ENCODE measurements around the gene IGFBP4. TPM values are rescaled to one million over a fixed set of nuclear protein-coding genes. Genes with fewer than 3 reads are reported as not detected.
A peak's percentile ranks its signal among the peaks of the same experiment; 100 is the strongest.

IGFBP4 gene
- total RNA-seq, 1 donor from 2014 or later: 193 TPM

DNA sequence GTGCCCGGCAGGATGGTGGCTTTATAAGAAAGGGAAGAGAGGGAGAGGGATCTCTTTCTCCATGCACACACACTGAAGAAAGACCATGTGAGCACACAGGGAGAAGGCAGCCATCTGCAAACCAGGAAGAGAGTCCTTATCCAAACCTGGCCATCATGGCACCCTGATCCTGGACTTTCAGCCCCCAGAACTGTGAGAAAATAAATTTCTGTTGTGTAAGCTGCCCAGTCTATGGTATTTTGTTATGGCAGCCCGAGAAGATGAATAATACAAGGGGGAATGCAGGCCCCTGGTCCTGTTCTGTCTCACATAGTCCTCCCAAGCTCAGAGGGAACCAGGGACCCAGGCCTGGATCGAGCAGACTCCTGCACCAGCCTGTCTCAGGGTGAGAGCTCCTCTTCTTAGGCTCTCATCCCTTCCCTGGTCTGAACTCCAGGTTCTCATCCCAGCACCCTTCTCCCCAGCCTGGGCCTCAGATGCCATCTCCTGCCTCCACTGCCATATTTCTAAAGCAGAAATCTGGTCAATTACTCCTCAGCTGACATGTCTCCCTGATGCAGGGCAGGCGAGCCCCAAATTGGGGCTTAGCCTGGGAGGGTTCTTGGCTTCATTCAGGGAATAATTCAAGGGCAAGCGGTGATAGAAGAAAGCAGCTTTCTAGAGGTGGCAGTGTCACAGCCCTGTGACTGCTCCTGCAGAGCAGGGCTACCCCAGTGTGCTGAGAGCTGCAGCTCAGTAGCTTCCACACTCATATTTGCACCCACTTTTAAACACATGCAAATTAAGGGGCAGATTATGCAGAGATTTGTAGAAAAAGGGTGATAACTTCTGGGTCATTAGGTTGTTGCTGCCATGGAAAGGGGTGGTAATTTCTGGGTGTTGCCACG, 28.8 kb downstream of the IGFBP4 start:
- DNase-seq (ENCODE audit: low read depth in 2 of 2): no peak

DNA sequence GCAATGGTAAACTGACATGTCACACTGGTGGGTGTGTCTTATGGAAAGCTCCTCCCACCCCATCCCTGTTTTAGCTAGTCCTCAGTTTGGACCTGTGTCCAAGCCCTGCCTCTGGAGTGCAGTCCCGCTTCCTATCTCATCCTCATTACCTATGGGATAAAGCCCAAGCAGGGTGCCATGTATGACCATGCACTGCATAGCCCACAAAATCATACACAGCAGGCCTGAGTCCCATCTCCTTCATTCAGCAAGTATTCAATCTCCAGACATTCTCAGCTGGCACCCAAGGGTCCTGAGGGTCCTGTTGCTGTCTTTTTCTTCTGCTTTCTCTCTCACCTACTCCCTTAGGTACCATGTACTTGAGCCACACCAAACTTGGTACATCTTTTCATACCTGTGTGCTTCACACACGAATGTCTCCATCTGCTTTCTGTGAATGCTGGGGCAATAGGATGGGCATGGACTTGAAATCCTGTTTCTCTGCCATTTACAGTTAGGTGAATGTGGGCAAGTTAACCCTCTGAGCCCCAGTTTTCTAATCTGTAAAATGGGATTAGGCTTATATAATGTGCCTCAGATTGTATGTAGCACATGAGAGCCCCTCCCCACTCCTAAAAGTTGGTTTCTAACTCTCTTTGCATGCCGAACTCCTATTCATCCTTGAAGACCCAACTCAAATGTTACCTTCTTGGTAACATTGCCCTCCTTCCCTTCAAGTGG, 29.6 kb downstream of the IGFBP4 start:
- DNase-seq (ENCODE audit: low read depth in 2 of 2): no peak

DNA sequence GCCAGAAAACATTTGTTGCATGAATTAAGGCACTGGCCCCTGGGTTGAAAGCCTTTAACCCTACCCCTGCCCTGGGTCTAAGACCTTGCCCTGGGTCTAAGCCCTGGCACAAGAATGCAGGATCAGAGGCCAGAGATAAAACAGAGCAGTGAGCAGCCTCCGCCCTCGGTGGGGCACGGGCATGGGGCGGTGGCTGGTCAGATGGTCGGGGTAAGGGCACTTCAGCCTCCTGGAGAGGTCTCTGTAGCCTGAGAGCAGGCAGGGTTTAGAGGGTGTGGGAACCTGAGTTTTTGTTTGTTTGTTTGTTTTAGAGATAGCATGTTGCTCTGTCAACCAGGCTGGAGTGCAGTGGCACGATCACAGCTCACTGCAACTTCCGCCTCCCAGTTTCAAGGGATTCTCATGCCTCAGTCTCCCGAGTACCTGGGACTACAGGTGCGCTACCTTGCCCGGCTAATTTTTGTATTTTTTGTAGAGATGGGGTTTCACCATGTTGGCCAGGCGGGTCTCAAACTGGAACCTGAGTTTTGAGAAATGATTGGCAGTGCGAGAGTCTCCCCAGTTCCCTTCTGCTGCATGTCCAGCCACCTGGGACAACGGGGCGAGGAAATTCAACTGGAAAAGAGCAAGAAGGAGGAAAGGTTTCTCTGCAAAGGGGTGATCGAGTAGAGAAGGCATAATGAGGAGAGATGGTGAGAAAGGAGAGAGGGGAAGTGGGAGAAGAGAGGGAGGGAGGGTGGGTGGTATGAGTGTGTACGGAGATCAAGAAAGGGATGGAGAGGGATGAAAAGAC, 30.5 kb downstream of the IGFBP4 start:
- no peak for DNase-seq (ENCODE audit: low read depth in 2 of 2)

DNA sequence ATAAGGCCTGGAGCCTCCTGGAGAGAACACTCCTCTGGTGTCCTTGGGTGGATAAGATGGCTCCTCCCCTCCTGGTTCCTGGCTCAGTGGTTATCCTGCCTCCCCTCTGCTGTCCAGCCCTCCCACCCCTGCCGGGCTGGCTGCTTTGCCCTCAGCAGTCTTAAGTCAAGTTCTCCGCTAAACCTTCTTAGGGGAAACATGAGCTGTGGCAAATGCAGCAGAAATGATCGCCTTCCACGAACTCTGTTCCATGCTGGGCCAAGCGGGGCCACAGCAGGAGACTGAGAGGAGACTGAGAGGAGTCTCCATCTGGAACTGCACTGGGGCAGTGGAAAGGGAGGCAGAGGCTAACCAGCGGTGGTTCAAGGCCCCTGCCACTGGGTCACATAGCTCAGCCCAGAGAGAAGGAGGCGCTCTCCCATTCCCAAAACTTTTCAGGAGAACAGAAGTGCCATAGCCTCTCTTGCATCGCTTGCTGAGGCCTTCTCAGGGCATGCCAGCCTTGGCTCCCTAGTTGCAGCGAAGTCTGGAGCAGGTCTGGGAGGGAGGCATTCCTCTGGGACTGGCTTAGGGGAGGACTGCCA, 31.3 kb downstream of the IGFBP4 start:
- no peak for DNase-seq (ENCODE audit: low read depth in 2 of 2)

DNA sequence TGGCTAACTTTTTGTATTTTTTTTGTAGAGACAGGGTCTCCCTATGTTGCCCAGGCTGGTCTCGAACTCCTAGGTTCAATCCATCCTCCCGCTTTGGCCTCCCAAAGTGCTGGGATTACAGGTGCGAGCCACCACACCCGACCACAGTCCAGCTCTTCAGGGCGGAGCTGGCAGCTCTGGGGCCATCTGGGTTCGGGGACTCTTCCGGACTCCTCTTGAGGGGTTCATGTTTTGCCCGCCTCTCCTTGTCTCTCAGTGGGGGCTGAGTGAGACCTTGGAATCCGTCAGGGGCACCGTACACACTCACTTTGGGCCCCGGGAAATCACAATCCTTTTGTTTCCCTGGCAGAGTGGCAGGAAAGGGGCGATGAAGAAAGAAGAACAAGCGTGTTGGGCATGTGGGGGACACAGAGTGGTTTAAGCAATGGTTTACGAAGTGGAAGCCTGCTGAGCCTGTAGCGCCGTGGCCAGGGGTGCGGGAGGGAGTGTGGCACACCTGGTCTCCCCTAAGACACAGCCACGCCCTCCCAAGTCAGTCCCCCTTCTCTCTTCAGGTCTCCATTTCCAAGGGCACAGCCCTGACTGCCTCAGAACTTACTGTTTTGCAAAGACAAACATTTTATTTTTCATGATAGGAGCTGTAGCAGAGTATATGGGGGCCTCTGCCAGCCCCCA, 32.1 kb downstream of the IGFBP4 start:
- DNase-seq (ENCODE audit: low read depth in 2 of 2): no peak

DNA sequence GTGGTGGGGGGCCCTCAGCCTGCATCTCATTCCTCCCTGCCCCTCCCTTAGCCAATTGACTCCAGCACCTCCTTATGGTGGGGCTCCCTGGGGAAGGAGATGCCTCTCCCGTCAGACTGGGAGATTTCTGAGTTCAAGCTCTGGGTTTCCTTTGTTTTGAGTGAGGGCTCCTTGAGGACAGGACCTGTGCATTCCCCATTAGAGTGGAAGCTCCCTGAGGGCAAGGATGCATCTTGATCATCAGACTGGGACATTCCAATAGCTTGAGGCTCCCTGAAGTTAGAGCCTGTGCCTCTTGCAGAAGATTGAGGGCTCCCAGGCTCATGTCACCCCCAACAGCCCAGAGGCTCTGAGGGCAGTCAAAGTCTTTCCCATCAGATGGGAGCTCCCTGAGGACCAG, 34.5 kb downstream of the IGFBP4 start:
- DNase-seq (ENCODE audit: low read depth in 2 of 2): no peak

DNA sequence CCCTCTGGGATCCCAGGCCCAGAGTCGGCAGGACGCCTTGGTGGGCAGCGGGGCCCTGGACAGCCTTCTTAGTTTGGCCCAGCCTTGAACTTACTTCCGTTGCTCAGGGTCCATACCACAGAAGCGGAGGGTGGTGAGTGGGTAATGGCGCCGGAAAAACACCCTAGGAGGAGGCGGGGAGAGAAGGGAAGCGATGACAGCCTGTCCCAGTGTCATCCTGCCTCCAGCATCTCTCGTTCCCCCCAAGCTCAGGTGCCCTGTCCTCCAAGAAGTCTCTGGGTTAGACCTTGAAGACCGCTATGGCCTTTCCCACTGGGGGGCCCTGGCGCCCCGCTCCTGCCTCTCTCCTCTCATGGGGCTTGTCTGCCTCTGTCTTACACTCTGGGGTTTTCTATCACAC, 35.2 kb downstream of the IGFBP4 start:
- DNase-seq (ENCODE audit: low read depth in 2 of 2): no peak

DNA sequence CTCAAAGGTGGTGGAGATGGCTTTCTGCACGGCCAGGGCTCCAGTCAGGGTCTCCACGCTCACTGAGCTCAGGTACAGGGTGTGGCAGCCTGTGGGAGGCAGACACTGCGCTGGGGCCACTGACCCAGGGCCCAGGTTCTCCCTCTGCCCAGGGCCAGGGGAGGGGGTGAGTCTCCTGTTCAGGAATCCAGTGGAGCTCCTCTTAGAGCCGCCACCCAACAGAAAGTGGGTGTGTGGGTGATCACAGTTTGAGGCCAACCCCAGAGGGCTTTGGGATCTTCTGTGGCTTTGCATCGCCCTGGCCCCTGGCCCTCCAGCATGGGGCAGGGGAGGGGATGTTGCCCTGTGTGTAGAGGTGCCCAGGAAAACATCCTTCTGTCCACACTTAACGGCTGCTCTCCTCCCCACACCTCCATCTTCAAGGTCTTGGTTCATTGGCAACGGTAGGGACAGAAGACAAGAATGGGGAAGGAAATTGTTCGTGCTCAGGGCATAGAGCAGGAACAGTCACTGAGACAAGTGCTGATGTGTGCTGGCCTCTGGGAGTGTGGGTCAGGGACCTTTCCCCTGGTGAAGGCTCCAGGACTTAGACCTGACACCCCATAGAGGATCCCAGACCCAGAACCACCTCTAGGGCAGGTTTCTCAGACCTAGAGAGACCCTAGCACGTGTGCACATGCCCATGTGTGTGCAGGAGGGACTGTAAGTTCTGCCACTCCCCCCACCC, 36.7 kb downstream of the IGFBP4 start:
- DNase-seq (ENCODE audit: low read depth in 2 of 2): no peak

DNA sequence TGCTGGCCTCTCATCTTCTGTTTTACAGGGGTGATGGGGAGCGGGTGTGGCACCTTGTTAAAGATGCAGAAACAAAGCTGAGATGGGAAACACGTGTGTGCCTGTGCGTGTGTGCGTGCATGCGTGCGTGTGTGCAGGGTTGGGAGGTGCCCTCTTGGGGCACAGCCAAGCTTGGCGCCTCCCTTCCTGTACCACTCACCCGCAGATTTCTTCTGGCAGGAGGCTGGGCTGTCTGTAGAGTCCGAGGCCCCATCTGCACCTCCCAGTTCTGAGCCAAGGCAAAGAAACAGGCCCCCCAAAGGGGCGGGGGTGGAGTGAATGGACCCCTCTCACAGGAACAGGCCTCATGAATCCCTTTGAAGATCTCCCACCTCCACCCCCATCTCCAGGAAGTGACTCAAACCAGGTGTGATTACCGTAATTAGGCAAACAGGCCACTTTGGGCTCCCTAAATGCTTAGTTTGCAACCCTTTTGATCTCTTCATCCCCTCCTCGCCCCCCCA, 37.3 kb downstream of the IGFBP4 start:
- DNase-seq (ENCODE audit: low read depth in 2 of 2): peak in 1 of 2 donors; percentile 64

DNA sequence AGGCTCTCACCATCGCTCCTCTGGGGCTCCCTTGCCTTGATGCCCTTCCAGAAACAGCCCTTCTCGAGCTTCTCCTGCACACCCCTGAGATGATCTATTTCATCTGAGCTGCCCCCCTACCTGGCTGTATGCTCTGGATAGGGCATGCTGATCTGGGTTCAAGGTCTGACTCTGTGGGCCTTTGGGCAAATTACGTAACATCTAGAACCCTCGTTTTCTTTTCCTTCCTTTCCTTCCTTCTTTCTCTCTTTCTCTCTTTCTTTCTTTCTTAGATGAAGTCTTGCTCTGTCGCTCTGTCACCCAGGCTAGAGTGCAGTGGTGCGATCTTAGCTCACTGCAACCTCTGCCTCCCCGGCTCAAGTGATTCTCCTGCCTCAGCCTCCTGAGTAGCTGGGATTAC, 37.9 kb downstream of the IGFBP4 start:
- no peak for DNase-seq (ENCODE audit: low read depth in 2 of 2)

DNA sequence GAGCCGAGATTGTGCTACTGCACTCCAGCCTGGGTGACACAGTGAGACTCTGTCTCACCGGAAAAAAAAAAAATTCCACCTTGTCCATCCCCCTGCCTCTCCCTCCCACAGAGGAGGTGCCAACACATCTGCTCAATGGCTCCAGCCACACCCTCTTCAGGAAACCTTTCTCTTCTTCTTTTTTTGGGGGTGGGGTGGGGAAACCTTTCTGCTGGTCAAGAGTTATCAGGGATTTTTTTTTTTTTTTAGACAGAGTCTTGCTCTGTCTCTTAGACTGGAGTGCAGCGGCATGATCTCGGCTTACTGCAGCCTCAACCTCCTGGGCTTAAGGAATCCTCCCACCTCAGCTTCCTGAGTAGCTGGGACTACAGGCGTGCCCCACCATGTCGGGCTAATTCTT, 39.5 kb downstream of the IGFBP4 start:
- DNase-seq (ENCODE audit: low read depth in 2 of 2): no peak

DNA sequence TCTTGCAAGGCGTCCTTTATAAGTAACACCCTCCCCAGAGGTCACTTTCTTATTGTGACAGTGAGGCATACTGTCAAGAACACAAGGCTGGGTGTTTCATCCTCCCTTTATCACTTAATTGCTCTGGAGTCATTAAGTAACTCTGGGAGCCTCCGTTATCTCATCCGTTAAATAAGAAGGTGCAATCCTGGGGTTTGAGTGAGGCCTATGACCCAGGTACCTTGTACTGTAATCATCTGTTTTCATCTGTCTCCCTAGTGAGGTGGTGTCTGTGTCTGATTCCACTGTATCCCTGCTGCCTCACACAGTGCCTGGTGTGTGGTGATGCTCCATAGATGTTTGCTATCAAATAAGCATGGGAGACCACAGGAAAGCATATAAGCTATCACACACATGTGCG, 40.4 kb downstream of the IGFBP4 start:
- DNase-seq (ENCODE audit: low read depth in 2 of 2): no peak

DNA sequence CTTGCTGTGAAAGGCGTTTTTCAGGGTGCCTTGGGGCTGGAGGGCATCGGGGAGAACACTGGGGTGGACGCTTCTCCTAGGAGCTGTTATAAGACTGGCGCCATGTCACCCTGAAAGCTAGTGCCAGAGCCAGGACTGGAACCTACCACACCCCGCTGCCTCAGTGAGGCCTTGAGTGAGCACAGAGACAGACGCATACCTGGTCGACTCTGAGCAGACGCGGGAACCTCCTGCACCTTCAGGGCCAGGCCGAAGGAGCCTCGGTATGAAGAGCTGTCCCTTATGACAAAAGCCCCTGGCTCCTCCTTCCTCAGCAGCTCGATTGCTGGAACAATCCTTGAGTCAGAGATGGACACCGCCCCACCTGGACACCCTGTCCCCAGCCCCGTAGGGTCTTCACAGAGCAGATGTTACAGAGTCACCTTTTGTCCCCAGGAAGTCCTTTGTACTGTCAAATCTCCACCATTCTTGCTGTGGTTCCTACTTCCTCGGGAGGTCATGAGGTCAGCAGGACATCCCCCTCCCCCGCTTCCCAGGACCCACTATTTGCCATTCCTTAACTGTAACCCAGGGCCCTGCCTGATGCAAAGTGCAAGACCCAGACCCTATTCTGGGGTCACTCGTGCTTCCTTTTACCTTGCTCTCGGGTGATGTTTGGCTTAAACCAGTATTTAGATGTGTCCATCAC, 41.2 kb downstream of the IGFBP4 start:
- no peak for DNase-seq (ENCODE audit: low read depth in 2 of 2)

DNA sequence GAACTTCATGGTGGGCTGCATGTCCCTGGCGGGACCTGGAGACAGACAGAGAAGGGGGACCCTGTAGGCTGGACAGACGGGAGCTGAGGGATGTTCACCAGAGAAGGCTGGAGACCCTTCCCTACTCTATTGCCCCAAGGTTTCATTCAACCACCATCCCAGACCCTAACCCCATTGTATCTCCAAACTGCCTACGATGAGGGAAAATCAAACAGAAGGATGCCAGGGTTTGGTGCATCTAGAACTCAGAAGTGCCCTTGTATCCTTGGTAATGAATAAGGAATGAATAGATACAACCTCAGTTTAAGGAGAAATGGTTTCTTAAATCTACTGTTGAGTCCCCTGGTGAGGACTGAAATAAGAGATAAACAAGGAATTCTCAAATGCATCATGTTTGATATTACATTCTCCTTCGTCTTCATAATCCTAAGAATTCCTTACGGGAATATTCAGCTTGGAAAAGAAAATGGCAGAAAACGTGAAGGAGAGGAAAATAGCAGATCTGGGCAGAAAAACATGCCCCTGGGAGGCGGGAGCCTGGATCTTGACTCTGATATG, 41.8 kb downstream of the IGFBP4 start:
- no peak for DNase-seq (ENCODE audit: low read depth in 2 of 2)

DNA sequence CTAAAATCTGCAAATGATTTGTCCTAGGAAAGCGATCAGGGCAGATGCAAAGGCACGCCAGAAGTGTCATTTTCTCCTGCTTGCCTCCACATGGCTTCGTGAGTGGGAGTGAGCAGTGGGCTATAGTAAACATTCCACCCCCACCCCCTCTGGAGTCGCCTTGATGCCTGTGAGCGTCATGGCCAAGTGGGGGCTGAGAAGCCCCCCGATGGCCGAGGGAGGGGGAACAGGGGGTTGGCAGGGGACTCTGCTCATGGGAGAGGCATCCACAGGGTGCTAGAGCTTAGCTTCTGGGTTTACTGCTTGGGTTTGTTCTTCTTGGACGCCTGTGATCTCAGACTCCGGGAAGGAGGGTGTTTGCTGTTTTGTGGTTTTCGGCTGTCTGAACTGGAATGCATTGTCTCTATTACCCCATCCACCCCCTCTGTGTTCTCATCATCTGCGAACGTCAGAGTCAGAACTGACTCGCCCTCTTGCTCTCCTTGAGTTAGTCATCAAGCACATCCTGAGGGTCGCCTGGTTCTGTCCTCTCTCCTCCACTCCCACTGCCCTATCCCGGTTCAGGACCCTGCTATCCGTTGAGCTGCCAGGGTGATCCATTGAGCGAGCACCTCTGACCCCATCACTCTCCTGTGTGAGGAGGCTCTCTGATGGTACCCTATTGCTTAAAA, 42.7 kb downstream of the IGFBP4 start:
- peak in 1 of 2 donors; percentile 91 for DNase-seq (ENCODE audit: low read depth in 2 of 2)

DNA sequence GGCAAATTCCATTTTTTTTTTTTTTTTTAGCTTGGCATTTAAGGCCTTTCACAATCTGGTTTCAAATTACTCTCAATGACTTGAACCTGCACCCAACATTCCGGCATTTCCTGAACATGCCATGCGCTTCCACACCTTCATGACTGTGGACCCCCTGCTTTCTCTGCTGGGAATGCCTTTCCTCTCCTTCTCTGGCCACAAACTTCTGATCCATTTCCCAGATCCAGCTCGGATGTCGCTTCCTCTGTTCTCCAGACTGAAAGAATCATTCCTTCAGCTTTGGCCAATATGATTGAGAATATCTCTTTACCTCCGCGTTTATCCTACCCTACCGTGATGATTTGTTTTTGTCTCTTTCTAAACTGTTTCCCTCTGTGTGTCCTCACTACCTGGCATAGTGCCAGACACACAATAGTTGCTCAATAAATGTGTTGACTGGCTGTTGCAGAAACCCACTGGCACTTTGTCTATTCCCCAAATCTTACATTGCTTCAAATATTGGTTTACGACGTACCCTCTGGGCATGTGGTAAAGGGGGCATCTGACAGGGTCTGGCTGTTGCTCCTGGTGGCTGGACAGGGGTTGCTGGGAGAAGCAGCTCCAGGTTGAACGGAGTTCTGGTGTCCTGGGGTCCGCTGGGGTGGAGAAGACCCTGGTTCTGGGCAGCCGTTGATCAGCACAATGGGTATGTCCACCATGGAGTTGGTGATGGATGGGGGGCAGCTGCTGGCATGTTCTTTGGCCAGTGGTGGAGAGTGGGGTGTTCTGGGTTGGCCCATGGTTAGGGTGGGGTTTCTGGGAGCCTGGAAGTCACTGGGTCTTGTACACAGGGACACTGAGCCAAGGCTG, 43.5 kb downstream of the IGFBP4 start:
- DNase-seq (ENCODE audit: low read depth in 2 of 2): peak in 1 of 2 donors; percentile 16

DNA sequence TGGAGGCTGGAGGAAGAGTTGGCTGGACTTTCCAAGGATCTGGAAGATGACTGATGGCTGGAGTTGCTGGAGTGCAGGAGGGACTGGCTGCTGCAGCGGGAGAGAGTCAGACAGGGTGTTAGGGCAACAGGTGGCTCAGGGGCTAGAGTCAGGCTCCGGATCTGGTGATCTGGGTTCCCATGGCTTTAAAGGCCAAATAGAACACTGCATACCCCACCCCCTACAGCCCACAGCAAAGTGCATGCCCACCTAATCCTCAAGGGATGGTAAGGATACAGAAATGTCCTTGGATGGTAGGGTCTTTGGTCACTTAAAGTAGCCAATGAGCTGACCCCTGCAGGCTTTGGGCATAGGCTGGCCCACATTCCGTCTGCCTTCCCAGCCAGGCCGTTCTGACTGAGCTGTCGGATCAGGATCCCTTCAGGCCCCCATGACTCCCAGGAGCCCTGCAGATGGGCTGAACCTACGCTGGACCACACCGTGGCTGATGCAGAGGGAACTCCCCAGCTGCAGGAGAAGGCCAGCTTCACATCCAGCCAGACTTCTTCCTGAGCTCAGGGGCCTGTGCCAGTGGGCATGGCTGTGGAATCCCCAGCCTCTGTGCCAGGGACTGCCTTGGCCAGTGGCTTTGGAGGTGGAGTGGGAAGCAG, 44.2 kb downstream of the IGFBP4 start:
- no peak for DNase-seq (ENCODE audit: low read depth in 2 of 2)

All from lung microvascular endothelial cell (primary cell).